Sigmoid colon (tissue), 7 donors: ENCODE measurements around the gene KLHL7. TPM values are rescaled to one million over a fixed set of nuclear protein-coding genes. Genes with fewer than 3 reads are reported as not detected.

Source experiments
- DNase-seq: peaks from one replicate; pipeline ENCODE4 v3.0.0-alpha.2; 2019
- H3K27ac ChIP-seq, 4 donors: fragments of 200-600 bp; sonication (generic); one replicate each; pipeline ENCODE4 v1.5.1; 2016 to 2019; ENCODE audit warnings: mild to moderate bottlenecking in 1 of 4
- H3K27me3 ChIP-seq, 3 donors: fragments of 200-600 bp; sonication (generic); one replicate each; pipeline ENCODE4 v1.5.1; 2019; ENCODE audit warnings: mild to moderate bottlenecking in 1 of 3
- H3K36me3 ChIP-seq, 4 donors: fragments of 200-600 bp; sonication (generic); one replicate each; pipeline ENCODE4 v1.5.1; 2016 to 2019
- H3K4me1 ChIP-seq, 4 donors: fragments of 200-600 bp; sonication (generic); one replicate each; pipeline ENCODE4 v1.5.1; 2017 to 2019
- H3K4me3 ChIP-seq, 4 donors: fragments of 200-600 bp; sonication (generic); one replicate each; pipeline ENCODE4 v1.5.1; 2017 to 2019; ENCODE audit warnings: mild to moderate bottlenecking in 2 of 4, moderate library complexity in 1 of 4
- H3K9me3 ChIP-seq, 4 donors: fragments of 200-600 bp in 3 of 4; sonication (generic) in 3 of 4; one replicate each; pipeline versions ENCODE4 v1.5.1 to v1.6.1; 2013 to 2019
- EP300 ChIP-seq, 4 donors: sonication (generic); formaldehyde crosslinking; IDR thresholded peaks; one replicate each; pipeline ENCODE4 v1.6.1; 2017; ENCODE audit warnings: antibody characterized with exemption in 4 of 4
- POLR2A ChIP-seq, 2 donors: fragments of 450-650 bp; IDR thresholded peaks; one replicate each; pipeline ENCODE4 v1.6.1; 2016; ENCODE audit warnings: antibody characterized with exemption in 2 of 2, mild to moderate bottlenecking in 2 of 2, moderate library complexity in 2 of 2
- POLR2AphosphoS5 ChIP-seq, 4 donors: sonication (generic); formaldehyde crosslinking; IDR thresholded peaks; one replicate each; pipeline ENCODE4 v1.6.1; 2017; ENCODE audit warnings: antibody characterized with exemption in 4 of 4
- WGBS, 2 donors: extraction: QIAGEN DNeasy Blood & Tissue Kit; methylation state at CpG; one replicate each; pipeline ENCODE4 v1.1.7; 2013; 5-methylcytosine and 5-hydroxymethylcytosine counted together
- intact Hi-C: fragments of 100-400 bp; cut with DNase I; formaldehyde crosslinking; loops from one replicate; pipeline ENCODE4 v1.15.1; 2023
- polyA plus RNA-seq, 3 donors: library from polyadenylated mRNA; stranded (reverse); fragments of 200-250 nt; gene quantifications; one replicate each; pipeline ENCODE4 v1.2.3, GENCODE V29; 2013
- total RNA-seq, 4 donors: library from RNA; depleted of rRNA; stranded (reverse); fragments of >200 nt; gene quantifications; one replicate each; pipeline ENCODE4 v1.1.0, GENCODE V29; 2016
- TF ChIP-seq, protein P1 (sequence below), 4 experiments: fragments of 450-650 bp in 3 of 4; fragments of 200-600 bp in 1 of 4; IDR thresholded peaks; one replicate each; pipeline ENCODE4 v1.5.1; 2016 to 2019; ENCODE audit warnings: antibody characterized with exemption in 4 of 4, mild to moderate bottlenecking in 3 of 4, moderate library complexity in 2 of 4
- donor health status: healthy with polysubstance abuse.
- donor health status: Bipolar disorder and iron deficiency.
- donor health status: healthy.

KLHL7 gene
- total and polyA plus RNA-seq, 7 donors: 12.5 to 42.5 (median 26.9) TPM

DNA sequence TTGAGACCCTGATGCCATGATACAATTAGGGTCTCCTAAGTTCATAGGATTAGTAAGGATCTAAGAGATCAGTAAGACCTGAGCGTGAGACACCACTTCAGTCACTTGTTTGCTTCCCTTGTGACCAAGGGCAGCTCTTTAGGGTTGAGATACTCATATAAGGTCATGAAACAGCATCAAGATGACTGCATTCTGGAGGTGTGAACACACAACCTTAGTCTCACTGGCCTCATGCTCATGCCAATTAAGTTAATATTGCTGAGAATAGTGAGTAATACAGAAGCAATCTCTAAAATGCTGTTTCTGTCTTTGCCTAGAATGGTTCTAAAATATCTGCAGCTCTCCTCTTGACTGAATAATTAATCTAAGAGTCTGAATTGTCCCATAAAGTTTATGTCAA, 39.6 kb upstream of the KLHL7 start:
- no peak for TF ChIP-seq EP300 (IDR thresholded peaks at IDR 0.05)
- no peak for TF ChIP-seq POLR2A (IDR thresholded peaks at IDR 0.05)
- TF ChIP-seq POLR2AphosphoS5 (IDR thresholded peaks at IDR 0.05): no peak
- TF ChIP-seq, protein P1, sequence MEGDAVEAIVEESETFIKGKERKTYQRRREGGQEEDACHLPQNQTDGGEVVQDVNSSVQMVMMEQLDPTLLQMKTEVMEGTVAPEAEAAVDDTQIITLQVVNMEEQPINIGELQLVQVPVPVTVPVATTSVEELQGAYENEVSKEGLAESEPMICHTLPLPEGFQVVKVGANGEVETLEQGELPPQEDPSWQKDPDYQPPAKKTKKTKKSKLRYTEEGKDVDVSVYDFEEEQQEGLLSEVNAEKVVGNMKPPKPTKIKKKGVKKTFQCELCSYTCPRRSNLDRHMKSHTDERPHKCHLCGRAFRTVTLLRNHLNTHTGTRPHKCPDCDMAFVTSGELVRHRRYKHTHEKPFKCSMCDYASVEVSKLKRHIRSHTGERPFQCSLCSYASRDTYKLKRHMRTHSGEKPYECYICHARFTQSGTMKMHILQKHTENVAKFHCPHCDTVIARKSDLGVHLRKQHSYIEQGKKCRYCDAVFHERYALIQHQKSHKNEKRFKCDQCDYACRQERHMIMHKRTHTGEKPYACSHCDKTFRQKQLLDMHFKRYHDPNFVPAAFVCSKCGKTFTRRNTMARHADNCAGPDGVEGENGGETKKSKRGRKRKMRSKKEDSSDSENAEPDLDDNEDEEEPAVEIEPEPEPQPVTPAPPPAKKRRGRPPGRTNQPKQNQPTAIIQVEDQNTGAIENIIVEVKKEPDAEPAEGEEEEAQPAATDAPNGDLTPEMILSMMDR (IDR thresholded peaks at IDR 0.05): no peak
- Histone ChIP-seq H3K4me3 (no peak overlapping the region), H3K4me1 (peaks cover 0 to 13% (median 0%) of the 10 kb centered on the region in 4 donors), H3K27ac (peak overlapping the region in 1 of 4 donors; percentile 8), H3K9me3 (no peaks in the 10 kb centered on the region), H3K36me3 (no peaks in the 10 kb centered on the region), H3K27me3 (no peaks in the 10 kb centered on the region)
- 89 to 91% methylated on average over 1 of the region's 1 CpG for WGBS, 2 donors
- intact Hi-C loops: no loop called here
- no peak for DNase-seq

DNA sequence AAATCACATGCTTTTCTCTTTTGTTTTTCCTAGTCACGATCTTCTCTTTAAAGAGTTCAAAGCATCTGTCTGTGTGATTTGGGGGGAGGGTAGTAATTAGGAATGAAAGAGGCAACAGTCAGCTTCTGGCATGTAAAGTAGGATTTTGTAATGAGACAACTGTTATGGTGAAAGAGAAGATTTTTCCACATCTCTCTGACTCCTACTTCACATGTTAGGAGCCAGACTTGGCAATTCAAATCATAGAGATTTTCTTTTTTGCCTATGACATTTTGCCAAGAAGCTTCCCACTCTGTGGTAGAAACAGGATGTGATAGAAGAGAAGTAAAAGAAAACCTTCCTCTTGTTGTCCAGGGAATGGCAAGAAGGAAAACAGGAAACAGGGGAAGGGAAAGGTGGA, 38.3 kb upstream of the KLHL7 start:
- Histone ChIP-seq H3K27ac (peak overlapping the region in 1 of 4 donors; percentile 36), H3K27me3 (no peaks in the 10 kb centered on the region), H3K9me3 (no peaks in the 10 kb centered on the region), H3K4me3 (no peak overlapping the region), H3K4me1 (peaks cover 0 to 13% (median 0%) of the 10 kb centered on the region in 4 donors), H3K36me3 (no peaks in the 10 kb centered on the region)
- TF ChIP-seq, protein P1 (IDR thresholded peaks at IDR 0.05): no peak
- DNase-seq: no peak
- WGBS, 2 donors: 43 to 76% methylated on average over 1 of the region's 1 CpG
- intact Hi-C loops: no loop called here

DNA sequence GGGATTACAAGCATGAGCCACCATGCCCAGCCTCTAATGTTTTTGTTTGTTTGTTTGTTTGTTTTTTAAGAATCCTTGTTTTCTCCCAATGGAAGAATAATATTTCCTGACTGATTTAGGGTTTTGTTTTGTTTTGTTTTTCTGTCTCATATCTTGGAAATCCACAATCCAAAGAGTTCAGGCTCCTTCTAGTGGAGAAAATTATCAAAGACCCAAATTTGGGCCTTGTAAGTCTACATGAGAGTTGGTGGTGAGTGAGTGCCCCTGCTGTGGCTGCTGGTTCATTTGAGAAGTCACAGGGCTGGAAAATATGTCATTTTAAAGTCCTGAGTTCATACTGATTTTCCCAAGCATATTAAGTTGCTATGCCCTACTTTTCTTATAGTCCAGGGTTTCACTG, 33.5 kb upstream of the KLHL7 start:
- intact Hi-C loops: no loop called here
- Histone ChIP-seq H3K27ac (no peak overlapping the region), H3K27me3 (no peaks in the 10 kb centered on the region)

DNA sequence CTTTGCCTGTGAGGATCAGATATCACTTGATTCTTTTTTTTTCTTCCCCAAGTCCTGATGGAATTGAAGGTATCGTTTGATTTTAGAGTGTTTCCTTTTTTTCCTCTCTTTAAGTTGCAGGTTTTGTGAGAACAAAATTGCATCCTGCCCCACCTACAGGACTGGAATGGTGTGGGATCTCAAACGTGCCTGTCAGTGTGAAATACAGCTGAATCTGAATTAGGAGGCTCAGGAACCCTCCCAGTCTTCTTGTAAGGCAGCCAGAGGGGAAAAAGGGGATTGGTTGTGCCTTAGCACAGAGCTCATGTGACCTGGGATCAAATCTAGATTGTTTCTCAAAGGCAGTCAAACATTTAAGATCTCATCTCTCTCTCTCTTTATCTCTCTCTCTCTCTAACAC, 32.7 kb upstream of the KLHL7 start:
- no peaks in the 10 kb centered on the region for H3K27me3 ChIP-seq

More for the DNA sequence above, 33.5 kb upstream of the KLHL7 start:
- no peak for DNase-seq
- Histone ChIP-seq H3K4me3 (no peak overlapping the region), H3K9me3 (no peaks in the 10 kb centered on the region), H3K36me3 (no peaks in the 10 kb centered on the region), H3K4me1 (peaks cover 0 to 14% (median 2%) of the 10 kb centered on the region in 4 donors)
- no peak for TF ChIP-seq POLR2AphosphoS5 (IDR thresholded peaks at IDR 0.05)

DNA sequence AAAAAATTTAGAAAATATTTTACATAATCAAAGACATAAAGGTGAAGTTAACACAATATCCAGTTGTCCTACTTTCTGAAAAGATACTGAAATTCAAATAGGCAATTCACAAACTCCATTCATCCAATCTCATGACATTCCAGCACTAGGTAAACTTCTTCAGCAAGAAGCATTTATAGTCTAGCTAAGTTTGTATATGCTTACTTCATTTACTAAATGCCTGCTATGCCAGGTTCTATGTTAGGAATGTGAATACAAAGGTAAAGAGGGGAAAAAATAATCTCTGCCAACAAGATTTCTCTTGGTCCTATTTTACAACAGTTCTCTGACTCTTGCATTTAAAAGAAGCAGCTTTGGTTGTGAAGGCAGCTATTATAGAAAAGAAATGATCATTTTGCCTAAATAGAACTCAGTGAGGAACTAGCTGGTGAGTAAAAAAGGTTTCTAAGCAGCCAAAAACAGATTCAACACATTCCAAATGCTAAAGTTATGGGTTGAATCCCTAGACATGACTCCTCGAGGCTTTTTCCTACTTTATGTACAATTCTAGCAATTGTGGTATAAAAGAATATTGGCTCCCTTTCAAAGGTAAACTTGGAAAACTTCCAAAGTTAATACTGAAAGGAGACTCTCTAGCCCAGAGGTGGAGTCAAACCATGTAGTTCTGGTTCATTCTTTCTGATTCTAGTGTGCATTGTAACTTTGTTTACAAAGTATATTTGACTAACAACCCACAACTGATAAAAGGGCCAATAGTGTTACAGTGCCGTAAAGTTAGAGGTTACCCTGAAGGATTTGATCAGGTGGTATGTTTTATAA, 30.9 kb upstream of the KLHL7 start:
- no peak for TF ChIP-seq POLR2AphosphoS5 (IDR thresholded peaks at IDR 0.05)
- TF ChIP-seq POLR2A (IDR thresholded peaks at IDR 0.05): no peak
- no peaks in the 10 kb centered on the region for H3K27me3 ChIP-seq
- H3K4me3 ChIP-seq: no peak overlapping the region
- no peaks in the 10 kb centered on the region for H3K9me3 ChIP-seq
- 9 to 43% methylated on average over 2 of the region's 2 CpGs for WGBS, 2 donors
- H3K27ac ChIP-seq: peak overlapping the region in 1 of 4 donors; percentile 29
- intact Hi-C loops: no loop called here
- no peak for DNase-seq
- H3K36me3 ChIP-seq: no peaks in the 10 kb centered on the region
- H3K4me1 ChIP-seq: peaks cover 0 to 5% (median 2%) of the 10 kb centered on the region in 4 donors

More for the DNA sequence above, 32.7 kb upstream of the KLHL7 start:
- Histone ChIP-seq H3K27ac (no peak overlapping the region), H3K9me3 (no peaks in the 10 kb centered on the region), H3K4me1 (peaks cover 0 to 5% (median 2%) of the 10 kb centered on the region in 4 donors), H3K4me3 (no peak overlapping the region), H3K36me3 (no peaks in the 10 kb centered on the region)
- 14 to 44% methylated on average over 2 of the region's 2 CpGs for WGBS, 2 donors
- intact Hi-C loops: no loop called here
- TF ChIP-seq, protein P1 (IDR thresholded peaks at IDR 0.05): no peak
- TF ChIP-seq EP300 (IDR thresholded peaks at IDR 0.05): no peak
- TF ChIP-seq POLR2AphosphoS5 (IDR thresholded peaks at IDR 0.05): no peak
- TF ChIP-seq POLR2A (IDR thresholded peaks at IDR 0.05): no peak
- DNase-seq: no peak
